ENCODE measurements around the gene FES. TPM values are rescaled to one million over a fixed set of nuclear protein-coding genes. Genes with fewer than 3 reads are reported as not detected.
"Not testable (repeated sequence)": the region's sequence is repeated elsewhere in the genome, so short reads cannot be mapped to it uniquely, and the experiment has no call there.

Gene FES
- polyA plus RNA-seq, 3 donors: 17.2 to 18.6 (median 17.3) TPM

DNA sequence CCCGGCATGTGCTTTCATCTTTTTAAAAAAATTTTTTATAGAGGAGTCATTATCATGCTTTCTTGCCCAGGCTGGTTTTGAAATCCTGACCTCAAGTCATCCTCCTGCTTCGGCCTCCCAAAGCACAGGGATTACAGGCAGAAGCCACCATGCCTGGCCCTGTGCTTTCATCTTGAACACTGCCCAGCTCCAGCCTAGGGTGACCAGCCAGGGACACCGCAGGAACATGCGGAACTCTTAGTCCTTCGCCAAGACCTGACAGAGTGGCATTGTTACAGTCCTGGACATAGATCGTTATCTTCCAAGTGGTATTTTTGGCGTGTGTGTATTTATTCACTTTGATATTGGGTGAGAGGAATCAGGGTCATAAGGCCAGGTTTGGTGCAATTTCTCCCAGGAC, 23.9 kb upstream of the FES start:
- DNase-seq: no peak

GRCh38 chr15:90860942-90861675, 23.2 kb upstream of the FES start:
- no peak for DNase-seq

- no peak for DNase-seq
Measured at GRCh38 chr15:90862487-90862886, 21.8 kb upstream of the FES start.

GRCh38 chr15:90862964-90863778, 21.1 kb upstream of the FES start:
- no peak for DNase-seq

DNA sequence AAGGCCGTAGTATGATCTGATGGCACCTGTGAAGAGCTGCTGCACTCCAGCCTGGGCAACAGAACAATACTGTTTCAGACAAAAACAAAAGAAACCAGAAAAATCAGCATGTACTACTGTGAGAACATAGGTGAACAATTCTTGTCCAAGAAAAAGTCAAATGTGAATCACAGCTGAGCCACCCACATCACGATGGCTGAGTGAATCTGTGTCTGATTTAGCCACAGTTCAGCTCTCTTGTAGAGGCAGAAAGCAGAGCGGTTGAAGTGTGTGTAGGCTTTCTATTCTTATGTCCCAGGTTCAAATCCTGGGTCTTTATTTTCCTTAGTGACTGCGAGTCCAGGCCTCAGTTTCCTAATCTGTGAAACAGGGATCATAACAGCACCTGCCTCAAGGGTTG, 20.3 kb upstream of the FES start:
- no peak for DNase-seq

DNA sequence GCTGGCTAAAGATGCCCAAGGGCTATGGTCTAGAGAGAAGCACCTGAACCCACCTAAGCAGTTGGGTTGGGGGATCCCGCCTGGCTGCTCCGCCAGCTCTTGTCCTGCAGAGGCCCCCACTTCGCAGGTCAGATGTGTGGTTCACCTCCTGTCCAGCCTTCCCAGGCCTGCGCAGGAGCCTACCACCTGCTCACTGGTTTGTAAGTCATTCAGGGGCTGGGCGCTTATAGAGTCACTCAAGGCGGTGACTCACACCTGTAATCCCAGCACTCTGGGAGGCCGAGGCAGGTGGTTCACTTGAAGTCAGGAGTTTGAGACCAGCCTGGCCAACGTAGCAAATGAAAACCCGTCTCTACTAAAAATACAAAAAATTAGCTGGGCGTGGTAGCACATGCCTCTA, 19.8 kb upstream of the FES start:
- no peak for DNase-seq

GRCh38 chr15:90865702-90866101, 18.6 kb upstream of the FES start:
- no peak for DNase-seq

DNA sequence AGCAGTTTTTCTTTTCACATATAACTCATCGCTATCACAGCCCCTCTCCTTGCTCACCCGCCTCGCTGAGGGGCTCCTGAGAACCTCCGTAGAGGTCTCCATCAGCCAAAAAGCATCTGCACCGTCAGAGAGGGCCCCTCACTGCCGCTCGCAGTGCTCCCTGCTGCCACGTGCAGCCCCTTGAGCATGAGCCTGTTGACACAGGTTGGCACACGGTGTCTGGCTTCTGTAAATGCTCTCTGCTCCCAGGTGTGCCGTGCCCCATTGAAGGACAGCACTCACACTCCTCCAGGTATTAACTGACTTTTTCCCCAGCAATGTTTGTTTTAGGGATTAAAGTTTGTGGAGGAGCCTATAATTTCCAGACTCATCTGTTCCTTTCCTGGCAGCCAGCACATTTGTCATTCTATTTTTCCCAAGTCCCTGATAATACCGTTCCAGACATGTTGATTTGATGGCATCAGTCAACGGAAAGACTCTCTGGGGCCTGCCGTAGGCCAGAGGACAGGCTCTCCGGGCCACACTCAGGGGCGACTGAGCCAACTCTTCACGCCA, 18.1 kb upstream of the FES start:
- DNase-seq: no peak

DNA sequence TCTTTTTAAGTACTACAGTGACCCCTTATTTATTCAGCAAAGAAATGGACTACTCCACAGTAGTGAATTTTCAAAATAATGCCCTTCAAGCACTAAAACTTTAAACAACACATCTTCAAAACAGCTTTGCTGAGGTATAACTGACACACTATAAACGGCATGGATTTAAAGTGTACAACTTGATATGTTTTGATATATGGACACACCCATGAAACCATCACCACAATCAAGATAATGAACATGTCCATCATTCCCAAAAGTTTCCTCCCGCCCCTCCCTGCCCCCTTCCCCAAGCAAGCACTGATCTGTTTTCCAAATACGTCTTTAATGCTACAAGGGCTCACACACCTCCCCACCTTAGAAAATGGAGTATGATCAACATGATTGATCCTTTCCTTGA, 17.5 kb upstream of the FES start:
- DNase-seq: no peak

GRCh38 chr15:90868261-90868689, 16.0 kb upstream of the FES start, which contains the start of gene FURIN:
FURIN (plus strand) TSS chr15:90868588; CDS start chr15:90875741, 7,153 bp downstream.
- no peak for DNase-seq

DNA sequence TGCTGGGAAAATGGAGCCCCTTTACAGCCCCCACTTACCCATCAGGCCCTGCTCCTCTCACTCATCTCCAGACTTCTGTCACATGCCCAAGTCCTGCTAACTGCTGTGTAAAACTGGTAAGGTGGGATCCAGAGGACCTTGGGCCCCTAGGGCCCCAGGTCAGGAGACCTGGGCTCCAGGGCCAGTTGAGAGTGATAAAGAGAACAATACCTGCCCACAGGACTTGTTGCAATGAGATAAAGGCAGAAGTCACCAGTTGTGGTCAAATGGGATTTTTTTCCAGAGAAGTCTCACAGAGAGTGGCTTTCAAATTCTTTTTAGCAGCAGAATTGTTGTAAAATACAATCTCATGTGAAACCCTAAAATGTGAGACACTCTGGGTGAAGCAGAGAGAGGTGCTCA, 15.2 kb upstream of the FES start:
- DNase-seq: no peak

DNA sequence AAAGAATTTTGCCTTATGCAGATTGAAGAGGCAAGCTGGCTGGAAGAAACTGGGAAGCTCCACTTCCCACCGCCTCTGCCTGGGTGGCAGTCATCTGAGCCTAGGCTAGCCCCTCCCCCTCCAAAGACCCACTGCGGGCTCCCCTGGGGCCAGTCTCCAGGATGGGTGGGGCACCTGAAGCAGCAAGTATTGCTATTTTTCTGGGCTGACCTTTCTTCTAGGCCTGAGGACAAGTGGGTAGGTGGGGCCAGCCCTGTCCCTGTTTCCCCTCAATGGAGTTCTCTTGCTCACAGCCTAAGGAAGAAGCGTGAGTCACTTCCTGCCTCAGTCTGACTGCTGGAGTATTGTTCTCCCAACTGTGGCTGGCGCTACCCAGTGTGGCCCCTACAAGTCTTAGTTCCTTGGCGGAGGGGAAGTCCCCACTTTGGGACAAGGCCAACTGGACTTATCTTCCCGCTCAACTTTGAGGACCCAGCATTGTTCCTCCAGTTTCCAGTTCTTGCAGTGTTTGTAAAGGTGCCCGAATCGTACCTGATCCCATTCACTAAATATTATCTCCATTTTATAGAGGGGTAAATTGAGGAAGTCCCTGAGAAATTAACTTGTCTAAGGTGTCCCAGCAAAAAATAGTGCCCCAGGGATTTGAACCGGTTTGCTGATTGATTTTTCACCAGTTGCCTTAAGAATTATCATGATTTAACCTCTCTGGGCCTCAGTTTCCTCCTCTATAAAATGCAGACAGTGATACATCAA, 14.5 kb upstream of the FES start:
- no peak for DNase-seq

GRCh38 chr15:90870354-90871138, 13.8 kb upstream of the FES start:
- DNase-seq: no peak

- no peak for DNase-seq
Measured at GRCh38 chr15:90871139-90871715, 13.1 kb upstream of the FES start.

DNA sequence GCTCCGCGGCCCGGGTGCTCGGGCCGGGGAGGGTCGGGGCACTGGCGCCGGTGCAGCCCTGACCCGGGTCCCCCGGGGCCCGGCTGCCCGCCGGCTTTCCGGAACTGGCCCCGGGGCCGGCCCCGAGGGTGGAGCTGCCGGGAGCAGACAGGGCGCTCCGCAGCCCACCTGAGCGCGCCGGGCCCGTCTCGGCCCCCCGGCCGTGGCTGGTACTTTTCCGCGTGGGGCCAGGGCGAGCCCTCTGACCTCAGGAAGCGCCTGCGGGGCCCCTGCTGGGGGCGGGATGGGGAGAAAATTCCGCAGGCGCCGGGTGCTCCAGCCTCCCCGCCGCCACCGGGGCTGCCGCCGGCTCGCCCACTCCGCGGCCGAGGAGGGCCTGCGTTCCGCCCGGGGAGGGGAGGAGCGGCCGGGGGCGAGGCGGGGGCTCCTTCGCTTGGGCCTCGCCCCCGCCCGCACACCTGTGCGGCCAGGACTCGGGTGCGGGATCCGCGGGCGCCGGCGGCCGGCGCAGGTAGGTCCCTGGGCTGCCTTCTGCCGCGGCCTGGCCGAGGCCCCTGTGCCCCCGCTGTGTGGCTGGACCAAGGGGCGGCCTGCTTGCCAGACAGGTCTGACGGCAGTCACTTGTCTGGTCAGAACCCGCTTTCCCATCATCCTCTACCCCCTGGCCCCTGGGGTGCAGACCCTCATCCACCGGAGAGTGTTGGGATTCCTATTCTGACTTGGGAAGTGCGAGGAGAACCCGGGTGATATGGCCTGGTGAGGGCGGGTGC, 12.4 kb upstream of the FES start:
- no peak for DNase-seq

GRCh38 chr15:90872486-90873184, 11.7 kb upstream of the FES start:
- DNase-seq: no peak

DNA sequence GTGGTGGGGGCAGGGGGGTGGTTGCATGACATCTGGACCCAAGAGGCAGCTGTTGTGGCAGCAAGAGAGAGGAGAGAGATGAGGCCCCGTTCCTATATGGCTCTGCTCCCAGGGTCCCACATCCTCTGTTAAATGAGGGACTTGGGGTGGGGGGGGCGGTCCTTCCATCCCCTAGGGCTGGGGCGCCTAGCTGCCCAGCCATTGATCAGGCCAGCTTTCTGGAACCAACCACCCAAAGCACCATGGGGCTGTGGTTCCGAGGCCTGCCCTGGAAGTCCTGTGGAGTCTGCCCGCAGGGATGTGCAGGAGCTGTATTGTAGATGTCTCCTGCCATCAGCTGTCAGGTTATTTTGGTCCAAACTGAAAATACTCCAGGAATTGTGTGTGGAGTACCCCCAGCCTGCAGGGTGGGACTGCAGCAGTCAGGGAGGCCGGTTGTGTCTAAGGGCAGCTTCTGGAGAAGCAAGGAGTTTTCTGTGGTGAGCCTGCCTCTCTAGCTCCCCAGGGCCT, 10.8 kb upstream of the FES start:
- DNase-seq: no peak

GRCh38 chr15:90873998-90874605, 10.2 kb upstream of the FES start:
- DNase-seq: no peak

- DNase-seq: not testable (repeated sequence)
Measured at GRCh38 chr15:90874986-90875385, 9.3 kb upstream of the FES start.
